ENCODE measurements around the gene SHANK1.
"Not testable (repeated sequence)": the region's sequence is repeated elsewhere in the genome, so short reads cannot be mapped to it uniquely, and the experiment has no call there.

GRCh38 chr19:50767263-50767662 is 47.7 kb upstream of the SHANK1 start:
- TF ChIP-seq, protein P1, sequence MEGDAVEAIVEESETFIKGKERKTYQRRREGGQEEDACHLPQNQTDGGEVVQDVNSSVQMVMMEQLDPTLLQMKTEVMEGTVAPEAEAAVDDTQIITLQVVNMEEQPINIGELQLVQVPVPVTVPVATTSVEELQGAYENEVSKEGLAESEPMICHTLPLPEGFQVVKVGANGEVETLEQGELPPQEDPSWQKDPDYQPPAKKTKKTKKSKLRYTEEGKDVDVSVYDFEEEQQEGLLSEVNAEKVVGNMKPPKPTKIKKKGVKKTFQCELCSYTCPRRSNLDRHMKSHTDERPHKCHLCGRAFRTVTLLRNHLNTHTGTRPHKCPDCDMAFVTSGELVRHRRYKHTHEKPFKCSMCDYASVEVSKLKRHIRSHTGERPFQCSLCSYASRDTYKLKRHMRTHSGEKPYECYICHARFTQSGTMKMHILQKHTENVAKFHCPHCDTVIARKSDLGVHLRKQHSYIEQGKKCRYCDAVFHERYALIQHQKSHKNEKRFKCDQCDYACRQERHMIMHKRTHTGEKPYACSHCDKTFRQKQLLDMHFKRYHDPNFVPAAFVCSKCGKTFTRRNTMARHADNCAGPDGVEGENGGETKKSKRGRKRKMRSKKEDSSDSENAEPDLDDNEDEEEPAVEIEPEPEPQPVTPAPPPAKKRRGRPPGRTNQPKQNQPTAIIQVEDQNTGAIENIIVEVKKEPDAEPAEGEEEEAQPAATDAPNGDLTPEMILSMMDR (IDR thresholded peaks at IDR 0.05) = not testable (repeated sequence)
- TF ChIP-seq POLR2A (IDR thresholded peaks at IDR 0.05) = not testable (repeated sequence)
